ENCODE data around the gene DNAAF5. TPM values are rescaled to one million over a fixed set of nuclear protein-coding genes. Genes with fewer than 3 reads are reported as not detected.

DNAAF5 gene
- total RNA-seq, 2 donors from 2014 or later: 14.9 to 15.0 TPM

GRCh38 chr7:701086-701671 lies 25.3 kb upstream of the DNAAF5 start:
- DNase-seq (no peak), ATAC-seq (no peak)
- intact Hi-C loops (cut with DNase I): no loop called here

DNA sequence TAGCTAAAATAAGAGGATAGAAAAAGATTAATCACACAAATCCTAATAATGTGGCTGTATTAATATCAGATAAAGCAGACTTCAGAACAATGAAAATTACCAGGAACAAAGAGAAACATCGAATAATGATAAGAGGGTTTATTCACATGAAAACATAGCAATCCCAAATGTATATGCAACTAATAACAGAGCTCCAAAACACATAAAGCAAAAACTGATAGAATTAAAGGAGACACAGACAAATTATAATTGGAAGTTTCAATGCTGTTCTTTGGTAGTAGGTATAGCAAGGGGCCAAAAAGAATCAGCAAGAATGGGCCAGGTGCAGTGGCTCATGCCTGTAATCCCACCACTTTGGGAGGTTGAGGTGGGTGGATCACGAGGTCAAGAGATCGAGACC lies 23.4 kb upstream of the DNAAF5 start:
- ATAC-seq: no peak
- intact Hi-C loops (cut with DNase I): no loop called here
- no peak for DNase-seq

DNA sequence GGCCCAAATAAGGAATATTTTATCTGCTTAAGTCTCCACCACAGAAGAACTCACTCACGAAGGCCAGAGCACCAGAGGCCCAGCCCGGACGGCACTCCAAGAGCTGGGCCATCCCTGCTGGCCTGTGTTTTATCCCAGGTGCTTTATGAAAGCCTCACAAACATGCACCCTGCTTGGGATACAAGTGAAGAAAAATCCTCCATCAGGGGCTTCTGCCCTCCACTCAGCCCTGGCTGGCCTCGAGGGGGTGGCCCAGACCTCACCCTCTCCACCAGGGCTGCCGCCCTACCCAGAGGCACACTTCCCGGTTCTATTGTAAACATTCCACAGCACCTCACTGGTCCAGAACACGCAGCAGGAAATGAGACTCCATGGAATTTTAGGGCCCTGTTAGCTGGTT lies 19.8 kb upstream of the DNAAF5 start:
- no peak for ATAC-seq
- intact Hi-C loops (cut with DNase I): no loop called here
- no peak for DNase-seq

GRCh38 chr7:707296-708000 lies 19.1 kb upstream of the DNAAF5 start:
- DNase-seq (no peak), ATAC-seq (no peak)
- intact Hi-C loops (cut with DNase I): no loop called here

DNA sequence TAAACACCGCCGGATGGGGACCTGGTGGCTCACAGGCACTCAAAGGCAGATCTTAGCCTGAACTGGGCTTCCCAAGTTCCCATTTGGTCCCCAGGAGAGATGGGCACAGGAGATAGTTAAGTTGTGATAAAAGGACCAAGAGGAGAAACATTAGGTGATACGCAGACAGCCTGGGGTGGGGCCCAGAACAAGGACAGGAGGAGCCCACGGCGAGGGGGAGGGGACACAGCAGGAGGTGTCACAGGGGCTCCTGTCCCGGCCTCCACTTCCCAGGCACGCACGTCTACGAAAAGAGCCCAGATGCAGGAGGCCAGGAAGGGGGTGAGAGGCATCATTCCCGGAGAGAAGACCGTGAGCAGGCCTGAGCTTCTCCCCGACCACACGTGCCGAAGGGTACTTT lies 16.3 kb upstream of the DNAAF5 start:
- DNase-seq (no peak), ATAC-seq (no peak)
- intact Hi-C loops (cut with DNase I): no loop called here

DNA sequence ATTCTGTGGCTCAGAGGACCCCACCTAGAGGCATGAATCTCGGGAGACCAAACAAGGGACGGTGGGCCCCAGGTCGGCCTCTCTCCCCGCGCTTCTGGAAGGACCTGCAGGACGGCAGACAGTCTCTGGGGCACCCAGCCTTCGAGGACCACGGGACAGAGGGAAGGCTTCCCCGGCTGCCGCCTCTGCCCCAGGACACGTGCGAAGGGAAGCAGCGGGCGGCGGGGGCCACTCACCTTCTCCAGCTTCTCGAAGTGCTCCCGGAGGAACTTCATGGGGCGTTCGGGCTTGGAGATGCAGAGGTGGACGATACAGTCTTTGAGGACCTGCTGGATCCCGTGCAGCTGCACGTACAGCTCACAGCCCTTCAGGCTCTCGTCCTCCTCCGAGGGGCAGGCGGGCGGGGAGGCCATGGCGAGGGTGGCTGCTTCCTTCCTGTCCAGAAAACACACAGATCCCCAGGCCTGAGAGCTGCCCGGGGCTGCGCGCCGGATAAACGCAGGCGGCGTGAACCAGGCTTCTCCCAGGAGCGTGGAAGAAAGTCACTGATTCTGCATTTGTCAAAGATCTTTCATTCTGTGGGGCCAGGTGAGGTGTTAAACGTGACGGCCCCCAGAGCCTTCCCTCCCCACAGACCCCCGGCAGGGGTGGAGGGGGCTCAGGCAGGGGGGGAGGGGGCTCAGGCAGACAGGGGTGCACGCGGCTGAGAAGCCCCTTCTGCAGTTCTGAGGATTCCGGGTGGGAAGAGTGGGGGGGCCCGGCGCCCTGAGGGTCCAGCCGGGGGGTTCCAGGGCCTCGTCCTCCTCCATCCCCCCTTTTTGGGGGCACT lies 15.2 kb upstream of the DNAAF5 start:
- intact Hi-C loops (cut with DNase I): no loop called here
- DNase-seq (peak; percentile 61), ATAC-seq (peak; percentile 55 to 58)

DNA sequence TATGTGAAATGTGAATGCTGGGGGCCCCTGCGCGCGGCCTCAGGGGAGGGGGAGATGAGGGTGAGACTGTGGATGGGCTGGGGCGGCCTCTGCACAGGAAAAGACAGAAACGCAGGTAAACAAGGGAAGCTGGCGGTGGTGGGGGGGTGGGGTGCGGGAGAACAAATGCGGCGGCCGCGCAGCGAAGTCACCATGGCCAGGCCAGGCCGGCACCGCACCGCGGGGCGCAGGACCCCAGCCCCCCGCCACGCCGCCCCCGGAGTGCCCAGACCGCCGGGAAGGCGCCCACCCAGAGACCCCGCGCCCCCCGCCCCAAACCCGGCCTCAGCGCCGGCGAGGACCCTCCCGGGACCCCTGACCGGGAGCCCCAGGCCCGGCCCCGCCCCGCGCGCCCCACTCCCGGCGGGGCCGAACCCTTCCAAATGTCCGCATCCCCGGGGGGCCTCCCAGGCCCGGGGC lies 14.5 kb upstream of the DNAAF5 start:
- ATAC-seq: peak in 1 of 2 donors; percentile 42
- intact Hi-C loops (cut with DNase I): no loop called here
- no peak for DNase-seq

DNA sequence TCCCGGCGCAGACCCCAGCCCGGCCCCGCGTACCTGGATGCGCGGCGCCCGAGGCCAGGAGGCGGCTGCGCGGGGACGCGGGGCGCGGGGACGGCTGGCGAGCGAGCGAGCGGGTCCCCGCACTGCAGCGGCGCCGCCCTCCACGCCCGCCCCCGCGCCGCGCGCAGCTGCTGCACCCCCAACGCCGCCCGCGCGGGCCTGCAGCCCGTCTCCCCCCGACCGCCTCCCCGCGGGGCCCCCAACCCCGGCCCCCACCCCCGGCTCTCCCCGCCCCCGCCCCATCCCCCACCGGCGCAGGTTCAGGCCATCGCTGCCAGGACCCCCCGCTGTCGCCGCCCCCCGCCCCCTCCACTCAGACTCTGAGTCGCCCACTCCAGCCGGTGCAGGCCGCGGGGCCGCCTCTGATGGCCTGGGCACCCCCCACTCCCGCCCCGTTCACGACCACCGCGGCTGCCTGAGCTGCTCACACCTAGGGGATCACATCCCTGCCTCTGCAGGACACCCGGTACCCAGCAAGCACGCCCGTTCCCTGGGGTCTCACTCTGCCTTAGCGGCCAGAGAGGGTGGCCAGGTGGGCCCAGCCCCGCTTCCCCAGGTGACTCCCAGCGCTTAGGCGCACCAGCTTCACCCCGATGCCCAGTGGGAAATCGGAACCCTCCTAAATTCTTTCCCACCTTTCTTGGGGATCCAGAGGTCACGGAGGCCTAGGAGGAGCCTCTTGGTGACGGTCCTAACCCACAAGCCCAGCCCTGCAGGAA lies 13.9 kb upstream of the DNAAF5 start:
- ATAC-seq (peak; percentile 21 to 67), DNase-seq (no peak)
- intact Hi-C loops (cut with DNase I): no loop called here

GRCh38 chr7:713139-713457 lies 13.4 kb upstream of the DNAAF5 start:
- ATAC-seq (no peak), DNase-seq (no peak)
- intact Hi-C loops (cut with DNase I): no loop called here

DNA sequence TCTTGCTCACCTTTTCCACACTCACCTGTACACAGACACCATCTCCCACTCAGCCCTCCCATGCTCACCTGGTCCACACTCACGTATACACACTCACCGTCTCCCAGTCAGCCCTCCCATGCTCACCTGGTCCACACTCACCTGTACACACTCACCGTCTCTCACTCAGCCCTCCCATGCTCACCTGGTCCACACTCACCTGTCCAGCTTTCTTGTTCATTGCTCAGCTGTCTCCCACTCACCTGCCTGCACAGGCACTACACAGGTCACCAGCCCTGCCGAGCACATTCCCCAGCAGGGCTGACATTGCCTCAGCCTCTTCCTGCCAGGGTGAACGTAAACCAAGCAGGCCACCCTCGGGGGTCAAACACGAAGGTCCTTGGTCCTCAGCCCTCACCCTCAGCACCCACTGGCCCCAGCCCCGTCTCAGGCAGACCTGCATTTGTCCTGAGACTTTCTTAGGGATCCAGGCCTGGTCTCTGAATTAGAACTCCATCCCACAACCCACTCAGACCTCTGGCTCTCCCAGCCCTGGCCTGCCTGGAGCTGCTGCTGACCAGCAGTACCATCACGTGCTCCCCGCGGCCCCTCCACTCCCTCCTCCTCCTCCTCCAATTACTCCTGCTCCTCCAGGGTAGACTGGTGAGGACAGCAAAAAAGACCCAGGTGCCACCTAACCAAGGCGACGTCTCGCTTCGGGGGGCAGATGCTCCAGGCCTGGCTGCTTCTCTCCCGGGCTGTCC lies 12.8 kb upstream of the DNAAF5 start:
- intact Hi-C loops (cut with DNase I): no loop called here
- DNase-seq (no peak), ATAC-seq (no peak)

DNA sequence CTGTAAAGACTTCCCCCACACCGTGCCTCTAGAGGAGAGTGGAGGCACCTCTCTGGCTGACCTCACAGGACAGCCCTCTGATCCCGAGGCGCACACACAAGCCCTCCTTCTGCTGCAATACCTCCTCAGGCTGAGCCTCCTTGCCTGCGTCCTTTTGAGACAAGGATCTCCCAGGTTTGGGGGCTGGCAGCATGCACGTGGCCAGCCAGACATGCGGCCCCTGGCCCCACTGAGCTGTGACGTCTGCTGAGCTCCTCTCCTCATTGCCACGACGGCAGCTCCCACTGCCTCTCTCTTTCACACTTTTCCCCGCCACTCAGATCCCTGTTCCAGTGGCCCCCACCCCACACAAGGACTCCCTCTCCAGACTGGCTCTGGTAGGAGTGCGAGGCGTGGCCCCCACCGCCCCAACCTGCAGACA lies 12.2 kb upstream of the DNAAF5 start:
- DNase-seq (no peak), ATAC-seq (no peak)
- intact Hi-C loops (cut with DNase I): no loop called here

GRCh38 chr7:716222-716621 lies 10.3 kb upstream of the DNAAF5 start:
- DNase-seq: no peak
- intact Hi-C loops (cut with DNase I): no loop called here
- ATAC-seq: no peak

DNA sequence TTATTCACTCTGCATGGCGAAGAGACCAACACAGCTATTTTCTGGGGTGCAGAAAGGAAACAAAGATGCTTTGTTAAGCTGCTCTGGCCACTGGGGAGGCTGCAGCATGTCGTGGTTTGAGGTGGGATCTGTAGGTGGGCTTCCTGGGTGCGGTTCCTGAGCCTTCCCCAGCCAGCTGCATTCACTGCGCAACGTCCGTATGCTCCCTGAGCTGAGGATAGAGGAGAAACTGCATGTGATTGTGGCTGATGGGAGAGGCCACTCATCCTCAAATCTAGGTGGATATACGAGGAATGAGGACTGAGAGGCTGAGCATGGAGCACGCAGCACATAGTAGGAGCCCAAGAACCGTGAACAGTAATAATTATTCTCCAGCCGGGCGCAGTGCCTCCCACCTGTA lies 9.9 kb upstream of the DNAAF5 start:
- no peak for DNase-seq
- intact Hi-C loops (cut with DNase I): no loop called here
- no peak for ATAC-seq

- ATAC-seq (no peak), DNase-seq (no peak)
- intact Hi-C loops (cut with DNase I): no loop called here
Measured at GRCh38 chr7:721619-722248, 4.8 kb upstream of the DNAAF5 start.

GRCh38 chr7:723541-723940 lies 3.0 kb upstream of the DNAAF5 start:
- intact Hi-C loops (cut with DNase I): no loop called here
- DNase-seq: no peak
- no peak for ATAC-seq

- intact Hi-C loops (cut with DNase I): no loop called here
- DNase-seq (no peak), ATAC-seq (no peak)
Measured at GRCh38 chr7:724298-724697, 2.2 kb upstream of the DNAAF5 start.

- intact Hi-C loops (cut with DNase I): loop anchor here in 1 of 2 donors (5.0 kb wide), 1 partner anchor 58 kb away; no protein-coding TSS in a partner anchor
- ATAC-seq (no peak), DNase-seq (no peak)
Measured at GRCh38 chr7:725223-726005, 1.1 kb upstream of the DNAAF5 start.

DNA sequence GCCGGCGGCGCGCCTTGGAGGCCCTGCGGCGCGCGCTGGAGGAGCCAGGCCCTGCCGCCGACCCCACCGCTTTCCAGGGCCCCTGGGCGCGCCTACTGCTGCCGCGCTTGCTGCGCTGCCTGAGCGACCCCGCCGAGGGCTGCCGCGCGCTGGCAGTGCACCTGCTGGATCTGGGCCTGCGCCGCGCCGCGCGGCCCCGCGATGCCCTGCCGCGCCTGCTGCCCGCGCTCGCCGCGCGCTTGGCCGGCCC lies 280 bp downstream of the DNAAF5 start:
- intact Hi-C loops (cut with DNase I): loop anchor here in 1 of 2 donors (5.0 kb wide), 1 partner anchor 59 kb away; no protein-coding TSS in a partner anchor
- peak in 1 of 2 donors; percentile 24 for ATAC-seq
- DNase-seq: no peak

Measured in left cardiac atrium (tissue), 4 donors.